Measurements from ENCODE around the gene OSGIN1.
"Not testable (repeated sequence)": the region's sequence is repeated elsewhere in the genome, so short reads cannot be mapped to it uniquely, and the experiment has no call there.

The OSGIN1 gene

GRCh38 chr16:83939266-83939855, 13.7 kb upstream of the OSGIN1 start:
- H3K27me3 ChIP-seq (ENCODE audit: insufficient read depth, poor library complexity, severe bottlenecking) = no peaks in the 10 kb centered on the region
- H3K4me3 ChIP-seq (replicated peaks; ENCODE audit: insufficient read depth, low read length) = no peak overlapping the region
- H3K27ac ChIP-seq (replicated peaks) = peak overlapping the region; percentile 57
- DNase-seq (ENCODE audit: low read depth in 1 of 2, low spot score in 1 of 2) = peak in 1 of 2 experiments; percentile 87
- TF ChIP-seq SPI1 (IDR thresholded peaks at IDR 0.05; ENCODE audit: borderline replicate concordance, low read depth) (peak; percentile 91), POLR2AphosphoS5 (IDR thresholded peaks at IDR 0.05; ENCODE audit: low read depth) (0 out of 2 replicates have a peak, but pooled peaks have one; percentile 47), GABPA (IDR thresholded peaks at IDR 0.05; ENCODE audit: low read depth) (peak; percentile 45; the same call in 1 of the 2 replicates), CTCF (IDR thresholded peaks at IDR 0.05; ENCODE audit: insufficient read depth, low read length) (no peak), REST (IDR thresholded peaks at IDR 0.05; ENCODE audit: insufficient replicate concordance, low read depth) (no peak)

GRCh38 chr16:83940119-83940518, 12.9 kb upstream of the OSGIN1 start:
- no peak for DNase-seq (ENCODE audit: low read depth in 1 of 2, low spot score in 1 of 2)
- H3K4me3 ChIP-seq (replicated peaks; ENCODE audit: insufficient read depth, low read length) = no peak overlapping the region
- no peaks in the 10 kb centered on the region for H3K27me3 ChIP-seq (ENCODE audit: insufficient read depth, poor library complexity, severe bottlenecking)
- TF ChIP-seq SPI1 (IDR thresholded peaks at IDR 0.05; ENCODE audit: borderline replicate concordance, low read depth) (no peak), REST (IDR thresholded peaks at IDR 0.05; ENCODE audit: insufficient replicate concordance, low read depth) (no peak), POLR2AphosphoS5 (IDR thresholded peaks at IDR 0.05; ENCODE audit: low read depth) (no peak), CTCF (IDR thresholded peaks at IDR 0.05; ENCODE audit: insufficient read depth, low read length) (no peak), GABPA (IDR thresholded peaks at IDR 0.05; ENCODE audit: low read depth) (no peak)
- H3K27ac ChIP-seq (replicated peaks) = no peak overlapping the region

GRCh38 chr16:83940630-83941378, 12.2 kb upstream of the OSGIN1 start:
- Histone ChIP-seq H3K27ac (replicated peaks) (no peak overlapping the region), H3K4me3 (replicated peaks; ENCODE audit: insufficient read depth, low read length) (no peak overlapping the region), H3K27me3 (ENCODE audit: insufficient read depth, poor library complexity, severe bottlenecking) (no peaks in the 10 kb centered on the region)
- no peak for DNase-seq (ENCODE audit: low read depth in 1 of 2, low spot score in 1 of 2)
- TF ChIP-seq CTCF (IDR thresholded peaks at IDR 0.05; ENCODE audit: insufficient read depth, low read length) (no peak), SPI1 (IDR thresholded peaks at IDR 0.05; ENCODE audit: borderline replicate concordance, low read depth) (no peak), GABPA (IDR thresholded peaks at IDR 0.05; ENCODE audit: low read depth) (no peak), POLR2AphosphoS5 (IDR thresholded peaks at IDR 0.05; ENCODE audit: low read depth) (no peak), REST (IDR thresholded peaks at IDR 0.05; ENCODE audit: insufficient replicate concordance, low read depth) (no peak)

GRCh38 chr16:83941546-83941945, 11.5 kb upstream of the OSGIN1 start:
- not testable (repeated sequence) for H3K27ac ChIP-seq (replicated peaks); H3K4me3 ChIP-seq (replicated peaks; ENCODE audit: insufficient read depth, low read length); DNase-seq (ENCODE audit: low read depth in 1 of 2, low spot score in 1 of 2); H3K27me3 ChIP-seq (ENCODE audit: insufficient read depth, poor library complexity, severe bottlenecking)
